GM10266 (cell line): ENCODE measurements around the gene ADTRP.
A peak's percentile ranks its signal among the peaks of the same experiment; 100 is the strongest.
"Not testable (repeated sequence)": the region's sequence is repeated elsewhere in the genome, so short reads cannot be mapped to it uniquely, and the experiment has no call there.

Source experiments
- DNase-seq: peaks from one replicate; pipeline ENCODE4 v3.0.0; 2012; ENCODE audit errors: extremely low spot score
- TF ChIP-seq, protein P1 (sequence below): IDR thresholded peaks from 2 replicates; pipeline ENCODE4 v1.5.1; 2012; ENCODE audit warnings: mild to moderate bottlenecking, low read depth; ENCODE audit not compliant: control insufficient read depth, insufficient read depth; ENCODE audit errors: missing control alignments

Gene ADTRP

DNA sequence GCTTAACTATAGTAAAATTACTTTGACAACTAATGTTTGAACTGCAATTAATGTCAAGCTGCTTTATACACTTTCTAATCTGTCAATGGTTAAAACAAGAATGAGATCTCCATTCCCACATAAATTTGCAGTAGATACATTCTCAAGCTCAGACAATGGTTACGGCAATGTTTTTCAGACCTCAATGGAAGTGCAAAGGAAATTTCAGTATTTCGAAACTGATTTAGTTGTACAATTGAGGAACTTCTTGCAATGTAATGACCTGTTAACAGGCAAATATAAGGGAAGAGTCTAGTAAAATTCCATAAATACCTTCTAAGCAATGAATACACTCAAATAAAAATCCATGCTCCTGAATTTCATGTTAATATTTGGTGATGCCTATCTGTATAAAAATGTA is 94.7 kb downstream of the ADTRP start:
- DNase-seq = no peak
- TF ChIP-seq, protein P1, sequence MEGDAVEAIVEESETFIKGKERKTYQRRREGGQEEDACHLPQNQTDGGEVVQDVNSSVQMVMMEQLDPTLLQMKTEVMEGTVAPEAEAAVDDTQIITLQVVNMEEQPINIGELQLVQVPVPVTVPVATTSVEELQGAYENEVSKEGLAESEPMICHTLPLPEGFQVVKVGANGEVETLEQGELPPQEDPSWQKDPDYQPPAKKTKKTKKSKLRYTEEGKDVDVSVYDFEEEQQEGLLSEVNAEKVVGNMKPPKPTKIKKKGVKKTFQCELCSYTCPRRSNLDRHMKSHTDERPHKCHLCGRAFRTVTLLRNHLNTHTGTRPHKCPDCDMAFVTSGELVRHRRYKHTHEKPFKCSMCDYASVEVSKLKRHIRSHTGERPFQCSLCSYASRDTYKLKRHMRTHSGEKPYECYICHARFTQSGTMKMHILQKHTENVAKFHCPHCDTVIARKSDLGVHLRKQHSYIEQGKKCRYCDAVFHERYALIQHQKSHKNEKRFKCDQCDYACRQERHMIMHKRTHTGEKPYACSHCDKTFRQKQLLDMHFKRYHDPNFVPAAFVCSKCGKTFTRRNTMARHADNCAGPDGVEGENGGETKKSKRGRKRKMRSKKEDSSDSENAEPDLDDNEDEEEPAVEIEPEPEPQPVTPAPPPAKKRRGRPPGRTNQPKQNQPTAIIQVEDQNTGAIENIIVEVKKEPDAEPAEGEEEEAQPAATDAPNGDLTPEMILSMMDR = no peak

DNA sequence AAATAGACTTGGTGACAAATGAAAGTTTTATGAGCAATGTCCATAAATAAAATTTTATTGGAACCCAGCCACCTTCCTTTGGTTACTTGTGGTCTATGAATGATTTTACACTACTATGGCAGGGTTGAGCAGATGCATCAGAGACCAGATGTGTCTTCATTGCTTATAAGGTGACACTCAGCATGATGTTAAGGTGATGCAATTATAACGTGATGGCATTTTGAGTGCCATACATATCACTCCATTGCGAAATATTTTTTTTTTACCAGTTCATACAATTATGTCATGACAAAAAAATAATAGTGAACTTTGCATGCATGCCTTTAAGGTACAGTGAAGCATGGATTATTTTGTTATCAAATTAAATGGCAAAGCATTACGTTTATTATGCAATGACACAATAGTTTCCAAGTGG is 96.0 kb downstream of the ADTRP start:
- TF ChIP-seq, protein P1 = no peak
- no peak for DNase-seq

DNA sequence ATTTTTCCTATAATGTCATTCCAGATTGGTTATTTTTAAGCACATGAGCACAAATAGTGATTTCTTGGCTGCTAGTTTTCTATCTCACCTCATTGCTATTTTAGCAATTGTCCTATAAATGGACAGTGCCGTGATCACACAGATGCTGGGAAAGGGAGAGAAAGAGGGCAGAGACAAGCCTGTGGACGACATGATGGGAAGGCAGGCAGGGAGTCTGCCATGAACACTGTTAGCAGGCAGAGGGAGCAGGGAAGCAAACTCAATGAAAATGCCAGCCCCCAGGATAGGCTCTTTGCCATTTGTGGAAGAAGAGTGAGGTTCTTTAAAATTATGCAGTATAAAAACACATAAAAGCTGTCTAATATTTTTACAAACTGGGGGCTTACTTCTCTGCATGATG is 96.8 kb downstream of the ADTRP start:
- DNase-seq = no peak
- TF ChIP-seq, protein P1 = no peak

DNA sequence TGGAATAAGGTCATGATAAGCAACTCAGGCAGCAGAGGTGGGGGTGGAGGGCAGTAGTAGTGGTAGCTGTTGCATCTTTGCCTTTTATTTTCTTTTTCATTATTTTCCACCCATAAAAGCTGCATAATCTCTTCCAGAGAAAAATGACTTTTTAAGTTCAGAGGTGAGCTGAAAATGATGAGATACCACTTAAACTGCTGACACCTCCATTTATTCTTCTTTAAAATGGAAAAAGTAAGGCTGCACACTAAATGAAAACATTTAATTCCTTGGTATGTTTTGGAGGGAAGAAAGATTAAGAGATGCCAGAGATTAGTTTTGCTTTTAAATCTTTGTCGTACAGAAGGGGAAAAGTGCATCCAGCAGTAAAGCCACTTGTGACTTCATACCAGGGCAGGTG is 97.2 kb downstream of the ADTRP start:
- TF ChIP-seq, protein P1 = no peak

DNA sequence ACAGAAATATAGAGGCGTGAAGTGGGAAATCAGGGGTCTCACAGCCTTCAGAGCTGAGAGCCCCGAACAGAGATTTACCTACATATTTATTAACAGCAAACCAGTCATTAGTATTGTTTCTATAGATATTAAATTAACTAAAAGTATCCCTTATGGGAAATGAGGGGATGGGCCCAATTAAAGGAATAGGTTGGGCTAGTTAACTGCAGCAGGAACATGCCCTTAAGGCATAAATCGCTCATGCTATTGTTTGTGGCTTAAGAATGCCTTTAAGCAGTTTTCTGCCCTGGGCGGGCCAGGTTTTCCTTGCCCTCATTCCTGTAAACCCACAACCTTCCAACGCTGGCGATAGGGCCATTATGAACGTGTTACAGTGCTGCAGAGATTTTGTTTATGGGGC is 98.1 kb downstream of the ADTRP start:
- DNase-seq = not testable (repeated sequence)

More for the DNA sequence above, 97.2 kb downstream of the ADTRP start:
- DNase-seq = no peak

DNA sequence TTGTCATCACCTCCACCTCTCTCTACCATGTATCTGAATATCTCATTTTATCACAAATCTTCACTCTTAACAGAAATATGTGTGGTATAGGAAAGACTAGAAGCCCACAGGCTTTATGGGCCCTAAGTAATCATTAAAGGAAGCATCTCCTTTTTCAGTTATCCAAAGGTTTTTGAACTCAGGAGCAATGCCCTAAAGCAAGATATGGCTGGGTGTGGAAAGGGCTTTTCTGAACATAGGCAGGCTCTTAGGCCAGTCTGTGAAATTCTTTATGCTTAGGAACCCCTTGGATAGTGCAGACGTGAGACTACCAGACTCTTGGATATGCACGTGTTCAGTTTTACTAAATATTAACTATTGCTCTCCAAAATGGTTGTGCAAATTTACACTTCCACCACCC is 99.5 kb downstream of the ADTRP start:
- TF ChIP-seq, protein P1 = no peak
- no peak for DNase-seq

DNA sequence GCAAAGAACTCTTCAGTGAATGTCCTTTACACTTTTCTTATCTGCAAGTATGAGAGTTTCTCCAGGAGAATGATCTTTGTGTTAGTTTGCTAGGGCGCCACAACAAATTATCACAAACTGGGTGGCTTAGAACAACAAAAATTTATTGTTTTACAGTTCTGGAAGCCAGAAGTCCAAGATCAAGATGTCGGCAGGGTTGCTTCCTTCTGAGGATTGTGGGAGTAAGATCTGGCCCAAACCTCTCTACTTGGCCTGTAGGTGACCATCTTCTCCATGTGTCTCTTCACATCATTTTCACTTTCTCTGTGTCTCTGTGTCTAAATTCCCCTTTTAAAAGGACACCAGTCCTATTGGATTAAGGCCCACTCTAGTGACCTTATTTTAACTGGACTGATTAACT is 103.0 kb downstream of the ADTRP start:
- DNase-seq = no peak
- TF ChIP-seq, protein P1 = peak; percentile 32

DNA sequence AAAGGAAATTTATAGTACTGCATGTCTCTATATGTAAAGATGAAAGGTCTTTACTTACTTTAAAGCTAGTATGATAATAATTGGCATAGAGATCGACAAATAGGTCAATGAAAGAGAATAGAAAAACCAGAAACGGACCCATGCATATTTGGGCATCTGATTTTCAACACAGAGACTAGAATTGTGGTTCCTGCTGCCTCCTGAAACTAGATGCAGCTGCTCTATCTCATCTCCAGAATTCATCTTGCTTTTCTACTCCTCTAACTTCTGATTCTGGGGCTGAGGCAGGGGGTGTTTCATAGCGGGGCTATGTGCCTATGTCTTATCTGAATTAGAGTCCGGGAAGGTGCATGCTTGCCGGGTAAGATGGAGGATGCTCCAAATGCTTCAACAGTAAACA is 105.9 kb downstream of the ADTRP start:
- DNase-seq = no peak
- TF ChIP-seq, protein P1 = no peak
